Liver (tissue), 9 donors: Measurements from ENCODE around the gene DGCR2. TPM values are rescaled to one million over a fixed set of nuclear protein-coding genes. Genes with fewer than 3 reads are reported as not detected.

Experiments
- DNase-seq: peaks from one replicate; pipeline ENCODE4 v3.0.0-alpha.2; 2017; ENCODE audit warnings: low spot score
- H3K27ac ChIP-seq, 2 donors: one replicate each; pipeline ENCODE4 v1.7.0; 2013; ENCODE audit warnings: inconsistent platforms in 2 of 2, low read length in 2 of 2, control low read depth in 1 of 2, low read depth in 1 of 2, mild to moderate bottlenecking in 1 of 2
- H3K27me3 ChIP-seq, 4 donors: one replicate each; pipeline versions ENCODE4 v1.6.1 to v1.7.0; 2013; ENCODE audit warnings: low read length in 3 of 4, inconsistent platforms in 1 of 4, mild to moderate bottlenecking in 1 of 4, moderate library complexity in 1 of 4; ENCODE audit not compliant: control insufficient read depth in 4 of 4, insufficient read depth in 4 of 4
- H3K36me3 ChIP-seq, 4 donors: one replicate each; pipeline versions ENCODE4 v1.6.1 to v1.7.0; 2013; ENCODE audit warnings: low read length in 3 of 4, mild to moderate bottlenecking in 3 of 4, low read depth in 1 of 4, moderate library complexity in 1 of 4; ENCODE audit not compliant: control insufficient read depth in 4 of 4, insufficient read depth in 3 of 4
- H3K4me1 ChIP-seq, 4 donors: one replicate each; pipeline versions ENCODE4 v1.6.1 to v1.7.0; 2013; ENCODE audit warnings: low read length in 3 of 4, mild to moderate bottlenecking in 3 of 4, moderate library complexity in 1 of 4; ENCODE audit not compliant: control insufficient read depth in 4 of 4, insufficient read depth in 4 of 4
- H3K4me3 ChIP-seq, 3 donors: one replicate each; pipeline versions ENCODE4 v1.6.1 to v1.7.0; 2013; ENCODE audit warnings: low read length in 3 of 3, control low read depth in 1 of 3, low read depth in 1 of 3, mild to moderate bottlenecking in 1 of 3
- H3K9ac ChIP-seq, 2 donors: one replicate each; pipeline ENCODE4 v1.7.0; 2013; ENCODE audit warnings: low read length in 2 of 2, mild to moderate bottlenecking in 2 of 2, moderate library complexity in 2 of 2, control low read depth in 1 of 2, low read depth in 1 of 2
- H3K9me3 ChIP-seq, 4 donors: one replicate each; pipeline versions ENCODE4 v1.6.1 to v1.7.0; 2013; ENCODE audit warnings: low read length in 3 of 4; ENCODE audit not compliant: control insufficient read depth in 4 of 4
- EGR1 ChIP-seq, 2 donors: IDR thresholded peaks; 2 replicates each; pipeline ENCODE4 v1.6.1; 2016 to 2018; ENCODE audit warnings: antibody characterized with exemption in 2 of 2, low read depth in 2 of 2
- FOXA1 ChIP-seq: IDR thresholded peaks from 2 replicates; pipeline ENCODE4 v1.6.1; 2016; ENCODE audit warnings: antibody characterized with exemption
- FOXA2 ChIP-seq: IDR thresholded peaks from 2 replicates; pipeline ENCODE4 v1.6.1; 2016; ENCODE audit warnings: antibody characterized with exemption
- HNF4A ChIP-seq, 2 donors: conservative IDR thresholded peaks; 2 replicates each; pipeline ENCODE4 v1.6.1; 2016; ENCODE audit warnings: antibody characterized with exemption in 2 of 2, mild to moderate bottlenecking in 2 of 2
- HNF4G ChIP-seq: IDR thresholded peaks from 2 replicates; pipeline ENCODE4 v1.6.1; 2016; ENCODE audit warnings: antibody characterized with exemption
- JUND ChIP-seq, 2 donors: IDR thresholded peaks; 2 replicates each; pipeline ENCODE4 v1.6.1; 2016; ENCODE audit warnings: antibody characterized with exemption in 2 of 2
- RAD21 ChIP-seq, 2 donors: IDR thresholded peaks; 2 replicates each; pipeline ENCODE4 v1.6.1; 2016; ENCODE audit warnings: antibody characterized with exemption in 2 of 2, mild to moderate bottlenecking in 2 of 2
- RXRA ChIP-seq, 2 donors: IDR thresholded peaks; 2 replicates each; pipeline ENCODE4 v1.6.1; 2017 to 2018; ENCODE audit warnings: antibody characterized with exemption in 2 of 2, mild to moderate bottlenecking in 1 of 2
- SP1 ChIP-seq: IDR thresholded peaks from 2 replicates; pipeline ENCODE4 v1.6.1; 2018; ENCODE audit warnings: antibody characterized with exemption, mild to moderate bottlenecking
- TAF1 ChIP-seq: conservative IDR thresholded peaks from 2 replicates; pipeline ENCODE4 v1.6.1; 2016; ENCODE audit warnings: antibody characterized with exemption, mild to moderate bottlenecking
- WGBS: extraction: QIAGEN DNeasy Blood & Tissue Kit; methylation state at CpG from one replicate; pipeline ENCODE4 v1.1.7; 2013; 5-methylcytosine and 5-hydroxymethylcytosine counted together
- polyA plus RNA-seq, 2 donors: library from polyadenylated mRNA; stranded (reverse) in 1 of 2; unstranded in 1 of 2; fragments of 200-250 nt in 1 of 2; fragments of >200 nt in 1 of 2; fragmentation: Nextera tagmentation in 1 of 2; extraction: Ambion mirVana in 1 of 2; gene quantifications; one replicate each; pipeline versions ENCODE4 v1.2.1 to v1.2.3, GENCODE V29; 2013 to 2015
- total RNA-seq, 2 donors: library from RNA; depleted of rRNA; stranded (reverse); fragments of >200 nt; gene quantifications; one replicate each; pipeline ENCODE4 v1.2.3, GENCODE V29; 2014
- TF ChIP-seq, protein P1 (sequence below): fragments of 150-350 bp; IDR thresholded peaks from 2 replicates; pipeline ENCODE4 v1.5.1; 2017; ENCODE audit warnings: improper control_type of control experiment, low read depth, low read length; ENCODE audit not compliant: missing input control
- TF ChIP-seq, protein P2 (sequence below): IDR thresholded peaks from 2 replicates; pipeline ENCODE4 v1.6.1; 2016; ENCODE audit warnings: antibody characterized with exemption
- TF ChIP-seq, protein P3 (sequence below): IDR thresholded peaks from 2 replicates; pipeline ENCODE4 v1.6.1; 2016; ENCODE audit warnings: antibody characterized with exemption, mild to moderate bottlenecking
- TF ChIP-seq, protein P4 (sequence below): IDR thresholded peaks from 2 replicates; pipeline ENCODE4 v1.6.1; 2016; ENCODE audit warnings: antibody characterized with exemption
- donor health status: healthy.
- donor health status: healthy.
- donor health status: healthy.
- donor health status: healthy.
- donor health status: healthy.

The DGCR2 gene
- total and polyA plus RNA-seq, 4 donors, result 11.2 to 30.0 (median 21.1) TPM

DNA sequence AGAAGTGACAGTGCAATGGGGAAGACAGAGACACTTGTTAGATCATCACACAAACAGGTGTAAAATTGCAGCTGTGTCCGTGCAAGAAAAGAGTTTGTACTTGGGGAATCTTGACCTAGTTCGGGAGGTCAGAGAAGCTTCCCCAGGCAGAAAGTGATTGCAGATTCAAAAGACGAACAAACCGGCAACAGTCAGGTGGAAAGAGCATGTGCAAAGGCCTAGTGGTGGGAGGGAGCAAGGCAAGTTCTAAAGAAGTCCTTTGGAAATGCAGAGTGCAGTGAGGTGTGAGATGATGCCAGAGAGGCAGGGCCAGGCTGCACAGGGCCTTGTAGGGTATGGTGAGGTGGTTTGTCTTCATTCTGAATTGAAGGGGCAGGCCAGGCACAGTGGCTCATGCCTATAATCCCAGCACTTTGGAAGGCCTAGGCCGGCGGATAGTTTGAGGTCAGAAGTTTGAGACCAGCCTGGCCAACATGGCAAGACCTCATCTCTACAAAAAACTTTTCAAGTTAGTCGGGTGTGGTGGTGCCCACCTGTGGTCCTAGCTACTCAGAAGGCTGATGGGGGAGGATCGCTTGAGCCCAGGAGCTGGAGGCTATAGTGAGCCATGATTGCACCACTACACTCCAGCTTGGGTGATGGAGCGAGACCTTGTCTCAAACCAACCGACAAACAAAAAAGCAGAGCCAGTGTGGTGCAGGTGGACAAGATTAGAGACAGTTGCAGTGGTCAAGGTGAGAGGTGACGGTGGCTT, 24.2 kb upstream of the DGCR2 start:
- Histone ChIP-seq H3K27ac (no peak overlapping the region), H3K36me3 (peaks cover under 1 to 8% (median 6%) of the 10 kb centered on the region in 4 donors), H3K4me3 (no peak overlapping the region), H3K9ac (no peak overlapping the region), H3K27me3 (peaks cover 4 to 10% (median 5%) of the 10 kb centered on the region in 4 donors), H3K9me3 (no peaks in the 10 kb centered on the region), H3K4me1 (peaks cover 7 to 24% (median 14%) of the 10 kb centered on the region in 4 donors)
- TF ChIP-seq, protein P1, sequence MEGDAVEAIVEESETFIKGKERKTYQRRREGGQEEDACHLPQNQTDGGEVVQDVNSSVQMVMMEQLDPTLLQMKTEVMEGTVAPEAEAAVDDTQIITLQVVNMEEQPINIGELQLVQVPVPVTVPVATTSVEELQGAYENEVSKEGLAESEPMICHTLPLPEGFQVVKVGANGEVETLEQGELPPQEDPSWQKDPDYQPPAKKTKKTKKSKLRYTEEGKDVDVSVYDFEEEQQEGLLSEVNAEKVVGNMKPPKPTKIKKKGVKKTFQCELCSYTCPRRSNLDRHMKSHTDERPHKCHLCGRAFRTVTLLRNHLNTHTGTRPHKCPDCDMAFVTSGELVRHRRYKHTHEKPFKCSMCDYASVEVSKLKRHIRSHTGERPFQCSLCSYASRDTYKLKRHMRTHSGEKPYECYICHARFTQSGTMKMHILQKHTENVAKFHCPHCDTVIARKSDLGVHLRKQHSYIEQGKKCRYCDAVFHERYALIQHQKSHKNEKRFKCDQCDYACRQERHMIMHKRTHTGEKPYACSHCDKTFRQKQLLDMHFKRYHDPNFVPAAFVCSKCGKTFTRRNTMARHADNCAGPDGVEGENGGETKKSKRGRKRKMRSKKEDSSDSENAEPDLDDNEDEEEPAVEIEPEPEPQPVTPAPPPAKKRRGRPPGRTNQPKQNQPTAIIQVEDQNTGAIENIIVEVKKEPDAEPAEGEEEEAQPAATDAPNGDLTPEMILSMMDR, result no peak
- TF ChIP-seq, protein P2, sequence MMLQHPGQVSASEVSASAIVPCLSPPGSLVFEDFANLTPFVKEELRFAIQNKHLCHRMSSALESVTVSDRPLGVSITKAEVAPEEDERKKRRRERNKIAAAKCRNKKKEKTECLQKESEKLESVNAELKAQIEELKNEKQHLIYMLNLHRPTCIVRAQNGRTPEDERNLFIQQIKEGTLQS, result no peak
- TF ChIP-seq HNF4G (no peak), JUND (IDR thresholded peaks at IDR 0.05) (no peak), HNF4A (conservative IDR thresholded peaks at IDR 0.05) (no peak), EGR1 (IDR thresholded peaks at IDR 0.05; ENCODE audit: low read depth in 2 of 2) (no peak), SP1 (no peak), FOXA2 (no peak), RAD21 (IDR thresholded peaks at IDR 0.05) (no peak)
- TF ChIP-seq, protein P3, sequence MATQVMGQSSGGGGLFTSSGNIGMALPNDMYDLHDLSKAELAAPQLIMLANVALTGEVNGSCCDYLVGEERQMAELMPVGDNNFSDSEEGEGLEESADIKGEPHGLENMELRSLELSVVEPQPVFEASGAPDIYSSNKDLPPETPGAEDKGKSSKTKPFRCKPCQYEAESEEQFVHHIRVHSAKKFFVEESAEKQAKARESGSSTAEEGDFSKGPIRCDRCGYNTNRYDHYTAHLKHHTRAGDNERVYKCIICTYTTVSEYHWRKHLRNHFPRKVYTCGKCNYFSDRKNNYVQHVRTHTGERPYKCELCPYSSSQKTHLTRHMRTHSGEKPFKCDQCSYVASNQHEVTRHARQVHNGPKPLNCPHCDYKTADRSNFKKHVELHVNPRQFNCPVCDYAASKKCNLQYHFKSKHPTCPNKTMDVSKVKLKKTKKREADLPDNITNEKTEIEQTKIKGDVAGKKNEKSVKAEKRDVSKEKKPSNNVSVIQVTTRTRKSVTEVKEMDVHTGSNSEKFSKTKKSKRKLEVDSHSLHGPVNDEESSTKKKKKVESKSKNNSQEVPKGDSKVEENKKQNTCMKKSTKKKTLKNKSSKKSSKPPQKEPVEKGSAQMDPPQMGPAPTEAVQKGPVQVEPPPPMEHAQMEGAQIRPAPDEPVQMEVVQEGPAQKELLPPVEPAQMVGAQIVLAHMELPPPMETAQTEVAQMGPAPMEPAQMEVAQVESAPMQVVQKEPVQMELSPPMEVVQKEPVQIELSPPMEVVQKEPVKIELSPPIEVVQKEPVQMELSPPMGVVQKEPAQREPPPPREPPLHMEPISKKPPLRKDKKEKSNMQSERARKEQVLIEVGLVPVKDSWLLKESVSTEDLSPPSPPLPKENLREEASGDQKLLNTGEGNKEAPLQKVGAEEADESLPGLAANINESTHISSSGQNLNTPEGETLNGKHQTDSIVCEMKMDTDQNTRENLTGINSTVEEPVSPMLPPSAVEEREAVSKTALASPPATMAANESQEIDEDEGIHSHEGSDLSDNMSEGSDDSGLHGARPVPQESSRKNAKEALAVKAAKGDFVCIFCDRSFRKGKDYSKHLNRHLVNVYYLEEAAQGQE, result no peak
- TF ChIP-seq, protein P4, sequence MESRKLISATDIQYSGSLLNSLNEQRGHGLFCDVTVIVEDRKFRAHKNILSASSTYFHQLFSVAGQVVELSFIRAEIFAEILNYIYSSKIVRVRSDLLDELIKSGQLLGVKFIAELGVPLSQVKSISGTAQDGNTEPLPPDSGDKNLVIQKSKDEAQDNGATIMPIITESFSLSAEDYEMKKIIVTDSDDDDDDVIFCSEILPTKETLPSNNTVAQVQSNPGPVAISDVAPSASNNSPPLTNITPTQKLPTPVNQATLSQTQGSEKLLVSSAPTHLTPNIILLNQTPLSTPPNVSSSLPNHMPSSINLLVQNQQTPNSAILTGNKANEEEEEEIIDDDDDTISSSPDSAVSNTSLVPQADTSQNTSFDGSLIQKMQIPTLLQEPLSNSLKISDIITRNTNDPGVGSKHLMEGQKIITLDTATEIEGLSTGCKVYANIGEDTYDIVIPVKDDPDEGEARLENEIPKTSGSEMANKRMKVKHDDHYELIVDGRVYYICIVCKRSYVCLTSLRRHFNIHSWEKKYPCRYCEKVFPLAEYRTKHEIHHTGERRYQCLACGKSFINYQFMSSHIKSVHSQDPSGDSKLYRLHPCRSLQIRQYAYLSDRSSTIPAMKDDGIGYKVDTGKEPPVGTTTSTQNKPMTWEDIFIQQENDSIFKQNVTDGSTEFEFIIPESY, result no peak
- WGBS, result 82% methylated on average over 11 of the region's 11 CpGs
- no peak for DNase-seq

DNA sequence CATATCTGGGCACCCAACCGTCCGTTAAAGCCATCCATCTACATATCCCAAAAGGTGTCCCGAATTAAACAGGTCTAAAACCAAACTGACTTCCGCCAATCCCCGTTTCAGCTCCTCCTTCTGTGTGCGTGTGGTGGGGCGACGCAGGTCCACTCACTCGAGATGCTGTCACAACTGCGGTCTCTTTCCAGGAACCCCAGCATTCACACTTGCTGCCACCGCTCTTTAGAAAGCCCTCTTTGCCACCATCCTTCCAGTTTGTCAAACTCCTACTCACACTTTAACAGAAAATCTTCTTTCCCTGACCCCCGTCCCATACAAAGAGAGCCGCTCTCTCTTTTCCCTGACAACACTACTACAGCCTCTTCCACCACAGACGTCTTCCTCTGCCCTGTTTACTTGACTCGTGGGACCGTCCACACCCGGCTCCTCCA, 21.8 kb upstream of the DGCR2 start:
- WGBS, result 2% methylated on average over 17 of the region's 17 CpGs
- DNase-seq, result no peak
- peak overlapping the region; percentile 53 to 66 for H3K27ac ChIP-seq
- peaks cover 0 to 5% (median 2%) of the 10 kb centered on the region in 4 donors for H3K27me3 ChIP-seq
- peaks cover 8 to 30% (median 18%) of the 10 kb centered on the region in 4 donors for H3K36me3 ChIP-seq
- peaks cover 2 to 16% (median 11%) of the 10 kb centered on the region in 4 donors for H3K4me1 ChIP-seq
- H3K9me3 ChIP-seq, result no peaks in the 10 kb centered on the region
- peak overlapping the region; percentile 71 to 96 (median 93) for H3K4me3 ChIP-seq
- H3K9ac ChIP-seq, result peak overlapping the region; percentile 61 to 78
- TF ChIP-seq, protein P2, result no peak
- TF ChIP-seq FOXA1 (no peak), RXRA (IDR thresholded peaks at IDR 0.05) (no peak), JUND (IDR thresholded peaks at IDR 0.05) (no peak), EGR1 (IDR thresholded peaks at IDR 0.05; ENCODE audit: low read depth in 2 of 2) (no peak), TAF1 (no peak), FOXA2 (no peak), HNF4G (no peak)
- TF ChIP-seq, protein P1, result no peak
- TF ChIP-seq, protein P3, result no peak
